DMS 273 (cell line): ENCODE measurements around the gene TMEM179.

Experiments
- DNase-seq: peaks from one replicate; lab custom pipeline; 2025; ENCODE audit not compliant: unreplicated experiment; lab: John Stamatoyannopoulos, UW

The TMEM179 gene

DNA sequence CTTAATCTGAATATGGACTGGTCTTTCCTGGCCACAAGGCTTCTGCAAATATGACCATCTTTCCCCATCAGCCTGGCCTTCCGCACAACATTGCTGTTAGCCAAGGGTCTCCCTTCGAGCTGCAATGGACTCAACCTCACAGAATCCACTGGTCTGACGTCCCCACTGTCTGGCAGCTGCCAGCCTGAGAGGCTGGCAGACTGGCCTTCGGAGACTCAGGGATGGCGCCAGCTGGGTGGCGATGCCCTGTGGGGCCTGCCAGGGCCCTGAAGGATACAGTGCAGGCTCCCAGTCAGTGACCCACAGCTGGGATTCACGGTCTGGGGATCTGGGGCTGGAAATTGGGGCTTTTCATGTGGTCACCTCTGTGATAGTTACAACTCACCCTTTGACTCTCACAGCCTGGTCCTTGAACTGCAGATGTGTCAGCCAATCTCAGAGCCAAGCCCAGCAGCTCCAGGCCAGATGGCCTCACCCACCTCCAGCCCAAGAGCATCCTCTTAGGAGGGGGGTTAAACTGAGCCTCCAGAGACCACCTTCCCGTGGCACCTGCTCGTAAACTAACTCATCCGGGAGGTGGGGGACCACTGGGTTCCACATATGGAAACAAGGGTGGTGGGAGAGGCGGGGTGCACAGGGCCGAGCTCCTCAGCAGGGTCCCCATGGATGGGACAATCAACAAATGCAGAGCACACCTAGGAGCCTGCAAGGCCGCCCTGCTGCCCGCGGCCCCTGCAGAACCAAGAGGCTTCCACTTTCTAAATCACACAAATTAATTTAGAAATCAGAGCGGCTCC lies 46.1 kb downstream of the TMEM179 start:
- no peak for DNase-seq

GRCh38 chr14:104557766-104558165 lies 46.8 kb downstream of the TMEM179 start:
- no peak for DNase-seq

- DNase-seq: no peak
Observed at GRCh38 chr14:104557086-104557485, 47.5 kb downstream of the TMEM179 start.

DNA sequence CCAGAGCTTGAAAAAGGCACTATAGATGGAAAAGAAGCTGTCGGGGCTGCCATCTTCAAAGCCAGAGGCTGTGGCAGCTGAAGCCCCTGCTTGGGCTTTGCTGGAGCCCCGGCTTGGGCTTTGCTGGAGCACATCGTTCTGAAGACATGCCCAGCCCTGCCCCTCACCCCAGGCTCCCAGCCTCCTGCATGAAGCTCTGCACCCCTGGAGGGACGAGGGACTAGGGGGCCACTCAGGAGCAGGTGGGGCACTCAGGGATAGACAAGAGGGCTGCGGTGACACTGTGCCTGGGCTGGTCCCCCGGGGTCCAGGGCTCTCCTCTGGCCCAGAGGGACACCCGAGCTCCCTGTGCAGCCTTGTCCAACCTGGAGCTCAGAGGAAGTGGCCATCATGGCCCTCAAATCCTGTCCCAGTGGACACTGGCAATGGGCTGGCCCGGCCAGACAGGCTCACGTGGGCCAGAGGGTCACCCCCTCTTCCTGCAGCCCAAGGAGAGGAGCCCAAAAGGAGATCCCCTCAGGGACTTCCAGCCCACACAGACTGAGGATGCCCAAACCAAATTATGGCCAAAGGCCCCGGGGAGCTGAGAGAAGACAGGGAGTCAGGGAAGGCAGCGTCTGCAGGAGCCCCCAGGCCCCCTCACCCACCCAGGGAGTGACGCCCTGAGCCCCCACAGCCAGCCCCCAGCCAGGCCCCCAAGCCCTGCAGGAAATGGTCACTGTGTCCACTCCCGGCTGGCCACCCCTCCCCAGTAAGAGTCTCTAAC lies 48.1 kb downstream of the TMEM179 start:
- no peak for DNase-seq

GRCh38 chr14:104555430-104556255 lies 48.9 kb downstream of the TMEM179 start:
- no peak for DNase-seq

GRCh38 chr14:104554608-104555429 lies 49.8 kb downstream of the TMEM179 start:
- peak; percentile 61 for DNase-seq

DNA sequence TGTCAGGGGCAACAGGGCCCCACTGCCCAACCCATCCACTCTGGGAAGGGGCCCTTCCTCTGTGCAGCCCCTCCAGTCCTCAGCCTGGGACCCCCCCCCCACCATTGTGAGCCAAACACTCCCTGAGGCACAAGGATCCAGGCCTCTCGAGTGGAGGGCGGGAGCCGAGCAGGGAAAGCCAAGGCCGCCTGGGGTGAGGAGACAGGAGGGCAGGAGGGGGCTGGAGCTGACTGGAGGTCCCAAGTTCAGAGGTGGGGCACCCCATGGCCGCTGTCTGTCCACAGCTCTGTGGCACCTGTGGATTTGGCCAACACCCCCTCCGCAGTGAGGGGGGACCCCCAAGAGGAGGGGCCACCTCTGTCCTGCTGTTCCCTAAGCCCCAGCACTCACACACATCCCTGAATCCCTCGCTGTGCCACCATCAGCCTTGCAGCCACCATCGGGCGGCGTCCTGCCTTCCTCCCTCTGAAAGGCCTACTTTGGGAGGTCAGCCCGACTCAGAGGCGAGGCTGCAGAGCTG lies 50.4 kb downstream of the TMEM179 start:
- no peak for DNase-seq

DNA sequence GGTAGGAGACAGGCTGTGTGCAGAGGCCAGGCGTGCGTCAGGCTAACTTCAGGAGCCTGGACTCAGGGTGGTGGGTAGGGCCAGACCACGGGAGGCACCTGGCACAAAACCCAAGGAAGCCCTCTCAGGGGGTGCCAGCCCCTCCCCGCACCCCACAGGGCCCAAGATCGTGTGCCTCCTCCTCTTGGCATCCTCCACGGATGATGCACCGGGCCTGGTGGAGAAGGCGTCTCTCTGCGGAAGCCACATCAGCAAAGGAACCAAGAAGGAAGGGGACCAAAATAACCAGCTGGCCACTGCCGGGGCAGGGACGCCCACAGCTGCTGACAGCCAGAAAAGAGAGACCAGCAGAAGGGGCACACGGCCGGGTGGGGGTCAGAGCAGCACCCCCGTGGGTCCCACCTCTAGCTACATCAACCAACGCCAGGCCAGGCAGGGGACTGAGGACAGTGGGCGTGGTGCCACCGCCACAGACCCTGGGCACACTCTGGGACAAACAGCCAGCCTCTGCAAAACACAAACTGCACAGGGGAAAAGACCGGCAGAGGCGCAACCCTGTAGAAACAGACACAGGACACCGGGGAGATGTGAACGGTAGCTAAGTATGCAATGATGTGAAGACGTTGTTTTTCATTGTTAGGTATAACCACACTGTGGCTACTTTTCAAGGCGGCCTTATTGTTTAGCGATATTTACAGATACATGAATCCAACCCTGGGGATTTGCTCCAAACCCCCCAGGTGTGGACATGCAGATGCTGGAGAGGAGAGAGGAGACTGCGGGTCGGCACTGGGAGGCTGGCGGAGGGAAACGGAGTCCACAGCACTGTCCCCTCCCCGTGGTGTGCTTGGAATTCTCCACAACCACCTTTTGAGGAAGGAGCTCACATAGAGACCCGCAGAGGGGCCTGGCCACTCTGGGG lies 51.1 kb downstream of the TMEM179 start:
- DNase-seq: no peak

DNA sequence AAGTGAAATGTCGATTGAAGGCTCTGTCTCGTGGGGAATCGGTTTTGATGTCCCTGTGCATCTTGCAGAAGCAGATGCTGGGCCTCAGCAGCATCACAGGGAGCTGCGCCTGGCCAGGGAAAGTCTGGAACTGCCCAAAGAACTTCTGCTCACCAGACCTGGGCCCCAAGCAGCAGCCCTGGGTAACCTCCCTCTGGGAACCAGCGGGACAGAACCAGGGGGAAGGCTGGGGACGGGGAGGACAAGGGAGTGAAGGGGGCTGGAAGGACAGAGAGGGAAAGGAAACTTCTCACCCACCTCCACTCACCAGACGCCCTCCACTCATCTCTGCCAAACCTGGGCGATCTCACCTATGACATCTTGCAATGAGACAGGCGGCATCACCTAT lies 51.8 kb downstream of the TMEM179 start:
- no peak for DNase-seq

DNA sequence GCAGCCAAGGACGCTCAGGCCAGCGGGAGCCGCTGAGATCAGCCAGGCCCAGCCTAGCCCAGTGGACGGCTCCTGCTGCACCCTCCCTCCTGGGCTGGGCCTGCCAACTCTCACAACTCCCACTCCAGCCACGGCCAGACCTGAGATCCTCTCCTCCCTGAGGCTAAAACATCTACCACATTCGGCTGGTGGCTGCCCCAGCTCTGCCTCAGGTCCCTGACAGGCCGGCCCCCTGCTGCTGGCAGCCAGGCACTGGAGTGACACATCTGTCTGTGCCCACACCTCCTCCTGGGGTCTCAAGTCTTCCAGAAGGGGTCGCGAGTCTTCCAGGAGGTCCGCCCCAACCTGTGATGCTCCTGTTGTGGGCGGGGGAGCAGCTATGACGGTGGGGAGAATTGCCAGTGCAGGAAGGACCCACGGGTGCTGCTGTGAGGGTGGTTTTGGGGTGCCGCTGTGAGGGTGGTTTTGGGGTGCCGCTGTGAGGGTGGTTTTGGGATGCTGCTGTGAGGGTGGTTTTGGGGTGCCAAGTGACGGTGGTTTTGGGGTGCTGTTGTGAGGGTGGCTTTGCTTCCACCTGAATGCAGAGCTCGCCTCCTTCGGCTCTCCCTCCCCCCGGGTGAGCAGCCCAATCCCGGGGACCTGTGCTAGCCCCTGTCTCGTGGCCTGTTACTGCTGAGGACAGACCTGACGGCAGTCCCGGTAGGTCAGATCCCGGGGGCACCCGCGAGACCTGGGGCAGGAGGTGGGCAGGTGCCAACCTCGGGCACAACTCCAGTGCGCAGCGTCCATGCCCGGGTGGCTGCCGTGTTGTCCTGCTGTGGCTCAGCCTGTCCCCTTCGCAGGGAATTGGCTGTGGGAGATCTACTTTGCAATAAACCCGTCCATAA lies 52.5 kb downstream of the TMEM179 start:
- DNase-seq: no peak

- DNase-seq: no peak
Observed at GRCh38 chr14:104550861-104551728, 53.5 kb downstream of the TMEM179 start.

- no peak for DNase-seq
Observed at GRCh38 chr14:104550340-104550860, 54.2 kb downstream of the TMEM179 start.

DNA sequence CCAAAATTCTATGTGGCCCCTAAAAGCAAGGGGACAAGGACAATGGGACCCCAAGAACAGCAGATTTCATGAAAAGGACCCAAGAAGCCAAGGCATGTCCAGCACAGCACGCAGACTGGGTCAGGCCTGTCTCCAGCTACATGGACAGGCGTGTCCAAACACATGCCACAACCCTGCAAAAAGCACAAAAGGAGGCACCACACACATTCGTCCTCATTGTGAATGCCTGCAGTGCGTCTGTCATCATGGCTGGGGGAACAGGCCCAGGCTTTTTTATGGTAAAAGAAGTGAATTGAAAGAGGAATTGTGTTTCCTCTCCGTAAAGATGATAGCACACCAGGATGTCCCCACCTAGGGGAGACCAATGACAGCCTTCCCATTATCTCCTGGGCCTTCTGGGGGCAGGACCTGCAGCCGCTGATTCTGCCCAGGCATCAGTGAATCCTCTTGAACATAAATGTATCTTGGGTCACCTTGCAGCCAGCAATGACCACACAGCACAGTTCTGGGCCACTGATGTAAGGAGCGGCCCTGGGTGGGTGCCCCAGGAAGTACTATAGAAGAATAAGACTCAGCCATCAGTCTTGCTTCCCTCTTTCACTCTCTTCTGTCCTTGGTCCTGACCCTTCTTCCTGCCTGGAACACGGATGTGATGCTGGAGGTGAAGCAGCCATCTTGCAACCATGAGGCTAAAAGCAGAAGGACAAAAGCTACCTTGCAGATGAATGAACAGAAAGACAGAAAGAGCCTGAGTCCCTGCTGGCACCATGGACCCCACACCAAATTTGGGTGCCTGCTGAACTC lies 54.8 kb downstream of the TMEM179 start:
- DNase-seq: no peak

GRCh38 chr14:104548802-104549535 lies 55.6 kb downstream of the TMEM179 start:
- DNase-seq: no peak

- no peak for DNase-seq
Observed at GRCh38 chr14:104547998-104548700, 56.4 kb downstream of the TMEM179 start.
